CD4-positive, alpha-beta T cell treated with Interleukin-1 beta for 1 hour (primary cell): ENCODE data around the gene MYO7B.
"Not testable (repeated sequence)": the region's sequence is repeated elsewhere in the genome, so short reads cannot be mapped to it uniquely, and the experiment has no call there.

Source experiments
- DNase-seq, 2 donors: peaks; one replicate each; pipeline ENCODE4 v3.0.0-alpha.2; 2020 to 2022

The MYO7B gene

GRCh38 chr2:127558911-127559310 lies 23.4 kb downstream of the MYO7B start:
- DNase-seq = no peak

GRCh38 chr2:127559454-127559853 lies 24.0 kb downstream of the MYO7B start:
- no peak for DNase-seq

- DNase-seq = no peak
Observed at GRCh38 chr2:127560201-127560930, 24.9 kb downstream of the MYO7B start.

GRCh38 chr2:127560931-127561280 lies 25.4 kb downstream of the MYO7B start:
- no peak for DNase-seq

- DNase-seq = no peak
Observed at GRCh38 chr2:127561371-127561770, 25.9 kb downstream of the MYO7B start.

- DNase-seq = no peak
Observed at GRCh38 chr2:127562936-127563335, 27.5 kb downstream of the MYO7B start.

- peak; percentile 1 to 7 for DNase-seq
Observed at GRCh38 chr2:127563458-127564428, 28.3 kb downstream of the MYO7B start.

- no peak for DNase-seq
Observed at GRCh38 chr2:127564429-127565260, 29.2 kb downstream of the MYO7B start.

- DNase-seq = no peak
Observed at GRCh38 chr2:127565261-127566138, 30.0 kb downstream of the MYO7B start.

GRCh38 chr2:127566139-127566417 lies 30.6 kb downstream of the MYO7B start:
- no peak for DNase-seq

- DNase-seq = no peak
Observed at GRCh38 chr2:127566576-127566975, 31.1 kb downstream of the MYO7B start.

- DNase-seq = no peak
Observed at GRCh38 chr2:127567351-127567854, 31.9 kb downstream of the MYO7B start.

- DNase-seq = no peak
Observed at GRCh38 chr2:127568128-127568527, 32.6 kb downstream of the MYO7B start.

- no peak for DNase-seq
Observed at GRCh38 chr2:127569666-127570065, 34.2 kb downstream of the MYO7B start.

GRCh38 chr2:127570282-127571250 lies 35.1 kb downstream of the MYO7B start:
- no peak for DNase-seq

- DNase-seq = not testable (repeated sequence)
Observed at GRCh38 chr2:127572352-127572751, 36.9 kb downstream of the MYO7B start.

GRCh38 chr2:127572841-127573240 lies 37.4 kb downstream of the MYO7B start:
- no peak for DNase-seq

- DNase-seq = no peak
Observed at GRCh38 chr2:127573298-127573697, 37.8 kb downstream of the MYO7B start.

GRCh38 chr2:127573771-127574170 lies 38.3 kb downstream of the MYO7B start:
- DNase-seq = no peak

GRCh38 chr2:127574656-127575055 lies 39.2 kb downstream of the MYO7B start:
- DNase-seq = no peak
